ENCODE results near the gene ZC3H4.

- TF ChIP-seq POLR2AphosphoS5 (IDR thresholded peaks at IDR 0.05) (no peak), EP300 (IDR thresholded peaks at IDR 0.05) (no peak)
Observed at GRCh38 chr19:47153266-47153665, 39.7 kb upstream of the ZC3H4 start.

Measured in sigmoid colon (tissue), 4 donors.